ENCODE data around the gene AADACL4. TPM values are rescaled to one million over a fixed set of nuclear protein-coding genes. Genes with fewer than 3 reads are reported as not detected.
"Not testable (repeated sequence)": the region's sequence is repeated elsewhere in the genome, so short reads cannot be mapped to it uniquely, and the experiment has no call there.

AADACL4 gene
- polyA plus RNA-seq, 1 donor from 2014 or later = not detected

DNA sequence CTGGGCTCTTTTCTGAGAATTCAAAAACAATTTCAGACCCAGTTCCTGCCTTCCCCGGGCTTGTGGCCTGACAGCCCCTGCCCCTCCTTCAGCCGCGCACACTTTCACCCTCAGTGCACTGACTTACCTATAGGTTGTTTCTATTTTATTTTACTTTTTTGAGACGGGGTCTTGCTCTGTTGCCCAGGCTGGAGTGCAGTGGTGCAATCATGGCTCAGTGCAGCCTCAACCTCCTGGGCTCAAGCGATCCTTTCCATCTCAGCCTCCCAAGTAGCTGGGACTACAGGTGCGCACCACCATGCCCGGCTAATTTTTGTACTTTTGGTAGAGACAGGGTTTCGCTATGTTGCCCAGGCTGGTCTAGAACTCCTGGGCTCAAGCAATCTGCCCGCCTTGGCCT, 1.5 kb downstream of the AADACL4 start:
- not testable (repeated sequence) for H3K27ac ChIP-seq (ENCODE audit: low read length); H3K9me2 ChIP-seq (ENCODE audit: insufficient read depth, low read length); H3K27me3 ChIP-seq (ENCODE audit: insufficient read depth, low read depth, low read length); H3K4me3 ChIP-seq (ENCODE audit: low read length); H2AFZ ChIP-seq (ENCODE audit: low read depth, low read length); H4K20me1 ChIP-seq (ENCODE audit: insufficient read depth); H3K9me3 ChIP-seq (ENCODE audit: low read length); H3K4me2 ChIP-seq (ENCODE audit: low read length); H3K9ac ChIP-seq (ENCODE audit: low read length); H3K36me3 ChIP-seq (ENCODE audit: insufficient read depth, low read length); H3F3A ChIP-seq (ENCODE audit: insufficient read depth, low read length, poor library complexity, severe bottlenecking); H3K79me2 ChIP-seq (replicated peaks; ENCODE audit: insufficient read depth, low read length)

DNA sequence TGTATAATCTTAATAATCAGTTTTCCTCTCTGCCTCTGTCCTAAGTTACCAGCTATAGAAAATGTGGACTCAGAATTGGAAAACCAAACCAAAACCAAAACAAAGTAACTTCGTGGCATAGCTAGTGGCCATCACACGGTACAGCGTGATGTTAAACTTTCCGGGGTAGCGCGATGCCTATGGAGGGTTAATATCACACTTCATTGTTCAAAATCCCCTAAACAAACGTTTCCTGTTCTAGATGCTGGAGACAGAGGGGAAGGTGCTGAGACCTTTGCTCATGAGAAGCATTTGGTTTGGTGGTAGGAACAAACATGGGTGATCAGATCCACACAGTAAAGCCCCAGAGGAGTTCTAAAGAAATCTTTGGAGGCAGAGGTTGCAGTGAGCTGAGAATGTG, 4.9 kb downstream of the AADACL4 start:
- no peaks in the 10 kb centered on the region for H3F3A ChIP-seq (ENCODE audit: insufficient read depth, low read length, poor library complexity, severe bottlenecking)
- H3K9ac ChIP-seq (ENCODE audit: low read length) = no peak overlapping the region
- H3K9me3 ChIP-seq (ENCODE audit: low read length) = no peaks in the 10 kb centered on the region
- H2AFZ ChIP-seq (ENCODE audit: low read depth, low read length) = no peak overlapping the region
- no peak overlapping the region for H3K27ac ChIP-seq (ENCODE audit: low read length)
- no peaks in the 10 kb centered on the region for H4K20me1 ChIP-seq (ENCODE audit: insufficient read depth)
- no peaks in the 10 kb centered on the region for H3K79me2 ChIP-seq (replicated peaks; ENCODE audit: insufficient read depth, low read length)
- H3K9me2 ChIP-seq (ENCODE audit: insufficient read depth, low read length) = no peaks in the 10 kb centered on the region
- no peak overlapping the region for H3K4me2 ChIP-seq (ENCODE audit: low read length)
- H3K36me3 ChIP-seq (ENCODE audit: insufficient read depth, low read length) = no peaks in the 10 kb centered on the region
- H3K4me3 ChIP-seq (ENCODE audit: low read length) = no peak overlapping the region
- TF ChIP-seq EZH2 (IDR thresholded peaks at IDR 0.05; ENCODE audit: borderline replicate concordance, insufficient read depth, low read length, poor library complexity, severe bottlenecking) (no peak), RAD21 (conservative IDR thresholded peaks at IDR 0.05) (no peak)
- H3K27me3 ChIP-seq (ENCODE audit: insufficient read depth, low read depth, low read length) = no peaks in the 10 kb centered on the region

DNA sequence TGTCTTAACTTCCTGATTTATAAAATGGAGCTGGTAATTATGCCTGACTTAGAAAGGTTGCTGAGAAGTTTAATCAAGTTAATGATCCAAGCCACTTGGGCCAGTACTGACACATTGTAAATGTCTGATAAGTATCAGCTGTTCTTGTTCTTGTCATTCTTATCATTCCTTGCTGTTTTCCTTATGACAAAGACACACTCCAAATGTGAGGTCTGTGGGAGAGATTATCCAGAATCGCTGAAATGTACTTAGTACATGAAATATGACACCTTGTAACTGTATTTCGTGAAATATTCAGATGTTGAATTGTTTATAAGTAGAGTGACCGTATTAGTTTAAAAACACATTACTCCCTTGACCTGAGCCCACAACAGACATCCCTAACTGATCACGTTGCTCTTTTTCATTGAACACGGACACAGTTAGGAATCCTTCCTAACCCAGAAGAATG, 6.1 kb downstream of the AADACL4 start:
- H3K9ac ChIP-seq (ENCODE audit: low read length) = no peak overlapping the region
- H3K9me2 ChIP-seq (ENCODE audit: insufficient read depth, low read length) = no peaks in the 10 kb centered on the region
- TF ChIP-seq EP300 (conservative IDR thresholded peaks at IDR 0.05; ENCODE audit: poor library complexity, severe bottlenecking) (no peak), POLR2AphosphoS5 (IDR thresholded peaks at IDR 0.05) (no peak), EZH2 (IDR thresholded peaks at IDR 0.05; ENCODE audit: borderline replicate concordance, insufficient read depth, low read length, poor library complexity, severe bottlenecking) (no peak), MXI1 (conservative IDR thresholded peaks at IDR 0.05; ENCODE audit: poor library complexity, severe bottlenecking) (no peak), TAF1 (IDR thresholded peaks at IDR 0.05; ENCODE audit: low read depth) (no peak)
- TF ChIP-seq, protein P1, sequence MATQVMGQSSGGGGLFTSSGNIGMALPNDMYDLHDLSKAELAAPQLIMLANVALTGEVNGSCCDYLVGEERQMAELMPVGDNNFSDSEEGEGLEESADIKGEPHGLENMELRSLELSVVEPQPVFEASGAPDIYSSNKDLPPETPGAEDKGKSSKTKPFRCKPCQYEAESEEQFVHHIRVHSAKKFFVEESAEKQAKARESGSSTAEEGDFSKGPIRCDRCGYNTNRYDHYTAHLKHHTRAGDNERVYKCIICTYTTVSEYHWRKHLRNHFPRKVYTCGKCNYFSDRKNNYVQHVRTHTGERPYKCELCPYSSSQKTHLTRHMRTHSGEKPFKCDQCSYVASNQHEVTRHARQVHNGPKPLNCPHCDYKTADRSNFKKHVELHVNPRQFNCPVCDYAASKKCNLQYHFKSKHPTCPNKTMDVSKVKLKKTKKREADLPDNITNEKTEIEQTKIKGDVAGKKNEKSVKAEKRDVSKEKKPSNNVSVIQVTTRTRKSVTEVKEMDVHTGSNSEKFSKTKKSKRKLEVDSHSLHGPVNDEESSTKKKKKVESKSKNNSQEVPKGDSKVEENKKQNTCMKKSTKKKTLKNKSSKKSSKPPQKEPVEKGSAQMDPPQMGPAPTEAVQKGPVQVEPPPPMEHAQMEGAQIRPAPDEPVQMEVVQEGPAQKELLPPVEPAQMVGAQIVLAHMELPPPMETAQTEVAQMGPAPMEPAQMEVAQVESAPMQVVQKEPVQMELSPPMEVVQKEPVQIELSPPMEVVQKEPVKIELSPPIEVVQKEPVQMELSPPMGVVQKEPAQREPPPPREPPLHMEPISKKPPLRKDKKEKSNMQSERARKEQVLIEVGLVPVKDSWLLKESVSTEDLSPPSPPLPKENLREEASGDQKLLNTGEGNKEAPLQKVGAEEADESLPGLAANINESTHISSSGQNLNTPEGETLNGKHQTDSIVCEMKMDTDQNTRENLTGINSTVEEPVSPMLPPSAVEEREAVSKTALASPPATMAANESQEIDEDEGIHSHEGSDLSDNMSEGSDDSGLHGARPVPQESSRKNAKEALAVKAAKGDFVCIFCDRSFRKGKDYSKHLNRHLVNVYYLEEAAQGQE (IDR thresholded peaks at IDR 0.05; ENCODE audit: borderline replicate concordance) = no peak
- H3K4me3 ChIP-seq (ENCODE audit: low read length) = no peak overlapping the region
- no peaks in the 10 kb centered on the region for H3K36me3 ChIP-seq (ENCODE audit: insufficient read depth, low read length)
- no peak overlapping the region for H3K4me2 ChIP-seq (ENCODE audit: low read length)
- no peak overlapping the region for H2AFZ ChIP-seq (ENCODE audit: low read depth, low read length)
- H4K20me1 ChIP-seq (ENCODE audit: insufficient read depth) = no peaks in the 10 kb centered on the region
- no peaks in the 10 kb centered on the region for H3K9me3 ChIP-seq (ENCODE audit: low read length)
- H3F3A ChIP-seq (ENCODE audit: insufficient read depth, low read length, poor library complexity, severe bottlenecking) = no peaks in the 10 kb centered on the region
- H3K27me3 ChIP-seq (ENCODE audit: insufficient read depth, low read depth, low read length) = no peaks in the 10 kb centered on the region
- H3K79me2 ChIP-seq (replicated peaks; ENCODE audit: insufficient read depth, low read length) = no peaks in the 10 kb centered on the region
- H3K27ac ChIP-seq (ENCODE audit: low read length) = no peak overlapping the region
